ENCODE results near the gene PLB1.

GRCh38 chr2:28515176-28515751 lies 19.4 kb downstream of the PLB1 start:
- TF ChIP-seq POLR2AphosphoS5 (IDR thresholded peaks at IDR 0.05) (no peak), CTCF (IDR thresholded peaks at IDR 0.05) (no peak), POLR2A (IDR thresholded peaks at IDR 0.05) (no peak)

All from prostate gland (tissue), 2 donors.